Stimulated activated CD4-positive, alpha-beta T cell treated with anti-CD3 and anti-CD28 coated beads, Interleukin-12 subunit alpha, Interleukin-12 subunit beta, amount 100 ng/mL, for 24 hours (primary cell): Measurements from ENCODE around the gene TRIM23.

Experiments used
- DNase-seq, 2 experiments: peaks; one replicate each; pipeline ENCODE4 v3.0.0-alpha.2; 2020; ENCODE audit warnings: low read depth in 2 of 2

The TRIM23 gene

GRCh38 chr5:65566505-65566904, 57.6 kb downstream of the TRIM23 start:
- DNase-seq, result no peak

GRCh38 chr5:65563777-65564176, 60.4 kb downstream of the TRIM23 start:
- DNase-seq, result no peak

GRCh38 chr5:65562731-65563701, 61.1 kb downstream of the TRIM23 start, which contains the start of the genes CENPK and PPWD1:
Gene CENPK, minus strand, starts transcription at chr5:65563168. Its CDS starts 8,261 bp downstream, at chr5:65554907.
Gene PPWD1, plus strand, starts transcription at chr5:65563296. Its CDS starts 15 bp downstream, at chr5:65563311.
- peak; percentile 89 to 93 for DNase-seq

GRCh38 chr5:65556718-65557117, 67.4 kb downstream of the TRIM23 start:
- DNase-seq, result no peak

GRCh38 chr5:65556181-65556580, 68.0 kb downstream of the TRIM23 start:
- DNase-seq, result no peak

- DNase-seq, result no peak
These were observed 68.8 kb downstream of the TRIM23 start for GRCh38 chr5:65555287-65555686.

GRCh38 chr5:65553941-65554340, 70.2 kb downstream of the TRIM23 start:
- DNase-seq, result no peak

GRCh38 chr5:65548281-65548680, 75.9 kb downstream of the TRIM23 start:
- DNase-seq, result no peak

- DNase-seq, result no peak
These were observed 78.0 kb downstream of the TRIM23 start for GRCh38 chr5:65546141-65546540.

GRCh38 chr5:65544473-65544872, 79.7 kb downstream of the TRIM23 start:
- no peak for DNase-seq

GRCh38 chr5:65539827-65540226, 84.3 kb downstream of the TRIM23 start:
- no peak for DNase-seq
